NCI-H2227 treated with DMSO at 0.1 percent for 48 hours (cell line): ENCODE data around the gene HEPACAM2.

Experiments
- DNase-seq: peaks from one replicate; lab custom pipeline; 2025; lab: John Stamatoyannopoulos, UW

The HEPACAM2 gene

GRCh38 chr7:93202594-93203250, 23.5 kb downstream of the HEPACAM2 start:
- no peak for DNase-seq

GRCh38 chr7:93198472-93198871, 27.8 kb downstream of the HEPACAM2 start:
- DNase-seq: no peak

- DNase-seq: no peak
Observed at GRCh38 chr7:93196336-93196735, 29.9 kb downstream of the HEPACAM2 start.

- no peak for DNase-seq
Observed at GRCh38 chr7:93194386-93194785, 31.9 kb downstream of the HEPACAM2 start.

DNA sequence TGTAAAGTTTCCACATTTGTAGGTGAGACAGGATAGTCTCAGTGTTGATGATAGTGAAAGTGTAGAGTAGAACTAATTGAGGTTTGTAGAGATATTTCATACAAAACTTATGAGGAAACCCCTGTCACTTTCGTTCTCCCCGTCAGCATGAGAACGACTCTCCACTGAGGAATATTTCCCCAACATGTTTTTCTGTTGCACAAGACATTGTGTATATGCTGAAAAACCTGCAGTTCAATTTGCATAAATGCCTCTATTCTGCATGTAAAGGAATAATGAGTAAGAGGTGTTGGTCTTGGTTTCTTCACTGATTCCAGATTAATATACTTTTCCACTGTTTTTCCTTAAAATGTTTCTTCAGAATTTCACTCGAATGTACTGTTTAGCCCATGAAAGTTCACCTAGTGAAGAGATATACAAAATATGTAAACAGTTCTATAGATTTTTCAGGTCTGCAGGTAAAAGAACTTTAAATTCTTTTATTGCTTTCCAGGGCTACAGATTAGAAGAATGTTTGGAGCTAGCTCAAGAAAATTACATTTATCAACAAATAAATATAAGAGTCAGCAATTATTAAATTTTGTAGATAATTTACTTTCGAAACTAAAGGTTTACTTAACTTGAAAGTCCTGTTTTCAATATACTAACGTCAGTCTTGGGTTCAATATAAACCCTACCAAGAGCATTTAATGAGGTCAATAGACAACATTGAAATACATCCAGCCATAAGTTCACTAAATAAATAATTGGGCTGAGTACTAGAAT, 37.2 kb downstream of the HEPACAM2 start:
- DNase-seq: no peak

- DNase-seq: no peak
Observed at GRCh38 chr7:93185303-93186027, 40.8 kb downstream of the HEPACAM2 start.

DNA sequence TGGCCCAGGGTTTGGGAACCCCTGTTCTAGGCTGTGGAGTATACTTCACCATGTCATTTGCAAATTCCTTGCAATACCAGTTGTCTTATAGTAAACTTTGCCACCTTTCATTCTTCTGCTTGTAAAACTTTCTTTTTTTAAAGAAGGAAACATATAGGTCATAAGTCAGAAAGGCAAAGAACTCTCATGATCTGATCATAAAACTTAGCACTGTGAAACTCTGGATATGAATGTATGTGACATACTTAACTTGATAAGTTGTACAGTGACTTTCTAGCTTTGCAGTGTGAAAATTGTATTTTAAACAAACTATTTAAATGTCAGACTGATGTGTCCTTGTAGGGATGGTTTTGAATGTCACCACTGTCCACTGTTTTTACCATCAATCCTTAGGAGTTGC, 47.1 kb downstream of the HEPACAM2 start:
- DNase-seq: no peak

DNA sequence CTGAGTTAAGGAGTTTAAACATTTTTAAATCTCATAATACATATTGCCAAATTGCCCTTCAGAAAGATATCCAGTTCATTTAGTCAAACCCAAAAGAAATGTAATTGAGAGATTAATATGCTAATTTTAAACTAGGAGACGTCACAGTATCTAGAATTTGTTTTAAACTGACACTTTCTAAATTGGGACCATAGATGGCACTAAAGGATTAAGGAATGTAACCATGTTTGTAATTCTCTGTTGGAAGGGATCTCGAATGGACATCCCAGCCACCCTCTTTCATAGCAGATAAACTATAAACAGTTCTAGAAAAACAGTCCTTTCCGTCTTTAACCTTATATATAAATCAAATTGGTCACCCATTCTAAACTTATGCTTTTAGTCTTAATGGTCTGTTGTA, 48.1 kb downstream of the HEPACAM2 start:
- DNase-seq: peak; percentile 47

- DNase-seq: no peak
Observed at GRCh38 chr7:93176992-93177580, 49.2 kb downstream of the HEPACAM2 start.

DNA sequence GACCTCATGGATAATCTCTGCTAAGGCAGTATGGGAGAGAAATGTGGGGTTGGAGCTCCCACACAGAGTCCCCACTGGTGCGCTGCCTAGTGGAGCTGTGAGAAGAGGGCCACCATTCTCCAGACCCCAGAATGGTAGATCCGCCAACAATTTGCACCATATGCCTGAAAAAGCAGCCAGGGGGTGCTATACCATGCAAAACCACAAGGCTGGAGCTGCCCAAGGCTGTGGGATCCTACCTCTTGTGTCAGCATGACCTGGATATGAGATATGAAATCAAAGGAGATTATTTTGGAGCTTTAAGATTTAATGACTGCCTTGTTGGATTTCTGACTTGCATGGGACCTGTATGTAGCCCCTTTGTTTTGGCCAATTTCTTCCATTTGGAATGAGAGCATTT, 51.0 kb downstream of the HEPACAM2 start:
- DNase-seq: no peak

DNA sequence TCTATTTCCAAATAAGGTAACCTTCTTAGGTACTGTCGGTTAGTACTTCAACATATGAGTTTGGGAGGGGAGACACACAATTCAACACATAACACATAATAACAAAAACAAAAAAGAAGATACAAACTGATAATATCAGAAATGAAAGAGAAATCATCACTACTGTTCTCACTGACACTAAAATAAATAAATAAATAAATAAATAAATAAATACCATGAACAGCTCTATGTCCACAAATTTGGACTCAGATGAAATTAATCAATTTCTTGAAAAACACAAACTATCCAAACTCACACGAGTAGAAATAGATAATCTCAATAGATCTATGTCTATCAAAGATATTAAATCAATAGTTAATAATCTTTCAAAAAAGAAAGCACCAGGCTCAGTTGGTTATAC, 53.6 kb downstream of the HEPACAM2 start:
- DNase-seq: no peak

DNA sequence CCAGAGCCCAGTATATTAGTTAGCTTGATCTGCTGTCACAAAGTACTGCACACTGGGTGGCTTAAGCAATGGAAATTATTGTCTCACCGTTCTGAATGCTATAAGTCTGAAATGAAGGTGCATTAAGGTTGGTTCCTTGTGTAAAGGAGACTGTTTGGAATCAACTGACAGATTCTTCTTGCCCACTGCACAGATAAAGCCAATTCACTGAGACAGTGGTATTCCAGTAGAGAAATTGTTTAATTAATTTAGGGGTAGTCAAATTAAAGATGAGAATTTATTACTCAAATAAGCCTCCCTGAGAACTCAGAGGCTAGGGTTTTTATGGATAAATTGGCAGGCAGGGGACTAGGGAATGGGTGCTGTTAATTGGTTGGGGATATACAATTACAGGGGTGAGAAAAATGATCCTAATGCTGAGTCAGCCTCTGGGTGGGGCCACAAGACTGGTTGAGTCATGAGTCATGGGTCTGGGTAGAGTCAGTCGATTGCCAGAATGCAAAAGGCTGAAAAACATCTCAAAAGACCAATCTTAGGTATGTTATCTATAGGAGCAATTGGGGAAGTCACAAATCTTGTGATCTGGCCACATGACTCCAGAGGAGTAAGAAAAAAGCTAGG, 54.6 kb downstream of the HEPACAM2 start:
- no peak for DNase-seq

DNA sequence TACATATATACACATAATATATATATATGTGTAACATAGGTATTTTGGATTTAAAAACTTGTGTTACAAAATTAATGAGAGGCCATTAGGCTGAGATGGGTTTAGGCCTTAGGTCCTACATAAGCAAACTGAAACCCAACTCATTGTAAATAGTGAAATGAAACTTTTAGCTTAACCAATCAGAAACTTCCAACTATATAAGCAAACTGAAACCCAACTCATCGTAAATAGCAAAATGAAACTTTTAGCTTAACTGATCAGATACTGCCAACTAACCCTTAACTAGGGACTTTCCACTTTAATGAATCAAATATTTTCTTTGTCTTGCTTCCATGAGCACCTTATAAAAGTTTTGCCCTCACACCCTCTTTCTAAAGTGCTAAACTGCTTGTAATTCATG, 60.8 kb downstream of the HEPACAM2 start:
- no peak for DNase-seq

GRCh38 chr7:93164766-93165165, 61.5 kb downstream of the HEPACAM2 start:
- DNase-seq: no peak

DNA sequence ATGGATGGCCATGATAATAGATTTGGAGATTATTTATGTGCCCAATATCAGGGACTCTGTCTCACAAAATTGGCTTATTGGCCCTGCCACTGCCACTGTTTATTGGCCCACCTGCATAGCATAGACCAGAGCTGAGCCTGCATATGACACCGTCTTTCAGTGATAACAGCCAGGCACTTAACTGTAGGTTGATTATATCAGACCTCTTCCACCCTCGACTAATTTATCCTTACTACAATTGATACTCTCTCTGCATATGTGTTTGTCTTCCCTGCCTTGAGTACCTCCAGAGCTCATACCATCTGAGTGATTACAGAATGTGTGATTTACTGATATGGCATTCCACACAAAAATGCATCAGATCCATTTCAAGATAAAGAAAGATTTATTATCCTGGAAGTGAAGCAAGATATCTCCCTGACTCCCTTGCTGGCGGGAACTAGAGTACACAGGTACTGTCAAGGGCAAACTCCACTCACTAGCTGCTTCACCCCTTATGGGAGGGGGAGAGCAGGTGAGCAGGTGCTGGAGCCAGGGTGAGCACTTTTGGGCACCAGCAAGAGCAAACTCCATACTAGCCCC, 65.0 kb downstream of the HEPACAM2 start:
- no peak for DNase-seq

GRCh38 chr7:93160410-93160809, 65.9 kb downstream of the HEPACAM2 start:
- no peak for DNase-seq

DNA sequence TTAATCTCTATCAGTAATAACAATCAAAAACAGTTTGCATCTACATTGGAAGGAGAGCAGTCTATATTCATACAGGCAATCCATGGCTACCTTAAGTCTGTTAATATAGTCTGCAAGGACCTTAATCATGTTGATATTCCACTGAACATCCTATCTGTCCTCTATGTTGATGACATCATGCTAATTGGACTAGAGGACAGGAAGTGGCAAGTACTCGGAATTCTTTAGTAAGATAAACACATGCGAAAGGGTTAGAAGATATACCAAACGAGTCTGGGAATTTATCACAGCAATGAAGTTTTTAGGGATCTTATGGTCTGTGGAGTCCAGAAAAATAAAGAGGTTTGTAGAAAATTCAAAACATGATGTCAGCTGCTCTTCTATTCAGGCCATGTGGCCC, 66.8 kb downstream of the HEPACAM2 start:
- DNase-seq: no peak

GRCh38 chr7:93156884-93157283, 69.4 kb downstream of the HEPACAM2 start:
- no peak for DNase-seq

DNA sequence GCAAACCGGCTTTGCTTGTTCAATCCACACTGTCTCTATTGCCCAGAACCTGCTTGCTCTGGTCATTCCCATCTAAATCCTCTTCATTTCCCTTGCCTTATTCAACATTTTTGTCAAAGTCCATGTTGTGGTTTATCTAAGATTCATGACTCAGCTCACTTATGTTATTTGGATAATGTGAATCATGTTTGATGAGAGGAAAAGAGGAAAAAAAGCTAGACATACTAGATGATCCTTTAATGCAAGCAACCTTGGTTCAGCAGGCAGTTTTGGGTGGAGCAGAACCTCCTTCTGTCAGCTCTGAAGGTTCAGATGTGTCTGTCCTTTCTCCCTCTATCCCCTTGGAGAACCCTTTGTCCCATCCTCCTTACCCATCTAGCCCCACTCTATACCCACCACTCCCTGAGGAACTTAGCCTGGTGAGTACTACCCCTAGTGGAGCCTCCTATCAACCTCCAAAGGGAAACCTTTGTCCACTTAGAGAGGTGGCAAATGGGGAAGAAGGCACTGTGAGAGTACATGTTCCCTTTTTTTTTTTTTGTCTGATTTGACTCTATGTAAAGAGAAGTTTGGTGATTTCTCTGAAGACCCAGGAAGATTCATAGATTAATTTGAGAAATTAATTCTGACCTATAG, 76.0 kb downstream of the HEPACAM2 start:
- no peak for DNase-seq

DNA sequence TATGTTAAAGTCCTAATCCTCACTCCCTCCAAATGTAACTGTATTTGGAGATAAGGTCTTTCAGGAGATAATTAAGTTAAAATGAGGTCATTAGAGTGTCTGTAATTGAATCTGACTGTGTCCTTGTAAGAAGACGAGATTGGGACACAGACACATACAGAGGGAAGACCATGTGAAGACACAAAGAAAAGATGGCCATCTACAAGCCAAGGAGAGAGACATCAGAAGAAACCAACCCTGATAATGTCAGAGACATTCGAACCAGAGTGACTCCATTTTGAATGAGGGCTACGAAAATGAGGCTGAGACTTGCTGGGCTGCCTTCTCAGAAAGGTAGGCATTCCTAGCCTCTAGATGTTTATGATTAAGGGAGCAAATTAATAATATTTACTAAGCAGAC, 77.5 kb downstream of the HEPACAM2 start:
- DNase-seq: no peak

DNA sequence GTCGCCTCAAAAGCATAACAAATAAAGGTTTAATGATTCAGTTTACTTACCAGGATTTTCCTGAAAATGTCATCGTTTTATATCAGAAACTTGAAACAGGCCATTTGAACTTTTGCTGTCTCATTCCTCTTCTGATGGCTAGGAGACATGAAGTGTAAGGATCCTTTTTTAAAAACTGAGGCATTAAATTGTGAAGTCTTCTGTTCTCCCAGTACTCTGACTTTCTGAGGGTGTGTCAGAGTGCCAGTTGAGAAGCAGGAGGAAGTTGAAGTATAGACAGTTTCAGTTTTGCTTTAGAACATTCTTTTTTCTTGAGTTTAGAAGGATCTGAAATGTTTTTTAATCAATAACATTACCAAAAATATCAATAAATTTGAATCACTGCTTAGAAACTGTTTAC, 78.1 kb downstream of the HEPACAM2 start, which contains the start of gene SAMD9L:
SAMD9L (minus strand) TSS at position 242 of the 400 bp plus-strand sequence. CDS start 12,414 bp downstream, outside the sequence.
- peak; percentile 2 for DNase-seq
